ENCODE measurements around the gene MAG.

DNA sequence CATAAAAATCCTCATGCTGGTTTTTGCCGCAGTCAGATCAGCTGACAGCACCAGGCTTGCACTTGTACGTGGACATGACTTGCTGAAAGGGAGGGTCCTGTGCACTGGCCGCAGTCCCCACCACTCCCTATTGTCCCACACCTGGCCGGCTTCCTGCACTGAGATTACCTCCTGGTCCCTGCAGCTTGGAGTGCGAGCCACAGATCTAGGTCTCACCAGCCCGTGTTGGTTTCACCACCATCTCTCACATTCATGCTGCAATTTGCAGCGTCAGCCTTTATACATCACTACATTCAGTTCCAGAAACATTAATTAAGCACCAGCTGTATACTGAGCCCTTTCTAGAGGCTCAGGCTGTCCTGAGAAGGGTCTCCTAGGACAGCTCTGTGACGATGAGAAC is 22.1 kb downstream of the MAG start:
- TF ChIP-seq CTCF (tag by site-specific recombination; IDR thresholded peaks at IDR 0.05) (no peak), ZBTB10 (tag by site-specific recombination; IDR thresholded peaks at IDR 0.05) (no peak), KLF16 (tag by site-specific recombination; IDR thresholded peaks at IDR 0.05) (no peak), PRDM1 (tag by site-specific recombination; IDR thresholded peaks at IDR 0.05) (no peak)
- TF ChIP-seq, protein P1, sequence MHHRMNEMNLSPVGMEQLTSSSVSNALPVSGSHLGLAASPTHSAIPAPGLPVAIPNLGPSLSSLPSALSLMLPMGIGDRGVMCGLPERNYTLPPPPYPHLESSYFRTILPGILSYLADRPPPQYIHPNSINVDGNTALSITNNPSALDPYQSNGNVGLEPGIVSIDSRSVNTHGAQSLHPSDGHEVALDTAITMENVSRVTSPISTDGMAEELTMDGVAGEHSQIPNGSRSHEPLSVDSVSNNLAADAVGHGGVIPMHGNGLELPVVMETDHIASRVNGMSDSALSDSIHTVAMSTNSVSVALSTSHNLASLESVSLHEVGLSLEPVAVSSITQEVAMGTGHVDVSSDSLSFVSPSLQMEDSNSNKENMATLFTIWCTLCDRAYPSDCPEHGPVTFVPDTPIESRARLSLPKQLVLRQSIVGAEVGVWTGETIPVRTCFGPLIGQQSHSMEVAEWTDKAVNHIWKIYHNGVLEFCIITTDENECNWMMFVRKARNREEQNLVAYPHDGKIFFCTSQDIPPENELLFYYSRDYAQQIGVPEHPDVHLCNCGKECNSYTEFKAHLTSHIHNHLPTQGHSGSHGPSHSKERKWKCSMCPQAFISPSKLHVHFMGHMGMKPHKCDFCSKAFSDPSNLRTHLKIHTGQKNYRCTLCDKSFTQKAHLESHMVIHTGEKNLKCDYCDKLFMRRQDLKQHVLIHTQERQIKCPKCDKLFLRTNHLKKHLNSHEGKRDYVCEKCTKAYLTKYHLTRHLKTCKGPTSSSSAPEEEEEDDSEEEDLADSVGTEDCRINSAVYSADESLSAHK (tag by site-specific recombination; IDR thresholded peaks at IDR 0.05), result no peak
